ENCODE measurements around the gene CENPU. TPM values are rescaled to one million over a fixed set of nuclear protein-coding genes. Genes with fewer than 3 reads are reported as not detected.

CENPU gene
- total and polyA plus RNA-seq, 2 of the 8 experiments (the other 6 are each of a cell fraction or from before 2014, with no cell fraction given) = 32.1 to 122 TPM

- no peaks in the 10 kb centered on the region for H3K79me1 ChIP-seq (ENCODE audit: low read depth, low read length)
- no peak overlapping the region for H2BK120ac ChIP-seq (replicated peaks; ENCODE audit: low read depth, low read length)
- H3K4me3 ChIP-seq (ENCODE audit: extremely low read depth in 1 of 4, insufficient read depth in 2 of 4, low read depth in 3 of 4, low read length in 4 of 4) = no peak overlapping the region
- H3K23me2 ChIP-seq (ENCODE audit: low read depth, low read length) = no peaks in the 10 kb centered on the region
- H3K9ac ChIP-seq (replicated peaks in 1 of 4; ENCODE audit: extremely low read depth in 1 of 4, low read depth in 3 of 4, low read length in 3 of 4) = no peak overlapping the region
- H3K4ac ChIP-seq (replicated peaks; ENCODE audit: insufficient read length, low read depth, low read length) = no peak overlapping the region
- no peak overlapping the region for H2AK5ac ChIP-seq (ENCODE audit: low read depth, low read length)
- H3K27me3 ChIP-seq (replicated peaks in 1 of 4; ENCODE audit: control insufficient read depth in 3 of 4, extremely low read depth in 1 of 4, insufficient read depth in 3 of 4, low read length in 3 of 4) = no peaks in the 10 kb centered on the region
- FAIRE-seq = no peak
- no peak overlapping the region for H2BK12ac ChIP-seq (ENCODE audit: low read depth, low read length)
- no peak for DNase-seq (ENCODE audit: low read depth in 1 of 2, low spot score in 2 of 2)
- H3K4me1 ChIP-seq (replicated peaks in 1 of 4; ENCODE audit: control insufficient read depth in 3 of 4, insufficient read depth in 4 of 4, low read length in 3 of 4) = 0 out of 7 replicates have a peak, but pooled peaks cover 0 to 3% (median 0%) of the 10 kb centered on the region in 4 experiments
- H3K36me3 ChIP-seq (ENCODE audit: control insufficient read depth in 2 of 4, insufficient read depth in 4 of 4, low read length in 3 of 4) = peaks cover 0 to 66% (median 25%) of the 10 kb centered on the region in 4 experiments; a peak in 5 of 8 replicates
- no peak overlapping the region for H3K23ac ChIP-seq (ENCODE audit: insufficient read length)
- no peak overlapping the region for H3K4me2 ChIP-seq (ENCODE audit: insufficient read depth in 1 of 2, low read depth in 2 of 2, low read length in 2 of 2)
- ChIA-PET POLR2A (ENCODE audit: partially characterized antibody) (interaction anchor here (1.4 kb wide), 1 partner anchor 25 kb away, joined by 3 read pairs; no protein-coding TSS in a partner anchor), CTCF (ENCODE audit: partially characterized antibody) (interaction anchor here (2.0 kb wide), 1 partner anchor 430 kb away, joined by 6 read pairs; no protein-coding TSS in a partner anchor)
- H3K27ac ChIP-seq (ENCODE audit: low read depth, low read length) = no peak overlapping the region
- H3K9me3 ChIP-seq (ENCODE audit: insufficient read depth in 2 of 2, low read depth in 1 of 2, low read length in 1 of 2) = no peaks in the 10 kb centered on the region
- H3K14ac ChIP-seq (ENCODE audit: insufficient read length) = no peak overlapping the region
- H2BK15ac ChIP-seq (ENCODE audit: low read length) = no peak overlapping the region
- no peak overlapping the region for H3K56ac ChIP-seq (replicated peaks; ENCODE audit: insufficient read length, low read depth, low read length)
- no peaks in the 10 kb centered on the region for H3K79me2 ChIP-seq (ENCODE audit: control insufficient read depth in 1 of 2, insufficient read depth in 2 of 2, low read length in 2 of 2)
- no peak overlapping the region for H4K8ac ChIP-seq (ENCODE audit: extremely low read depth, insufficient read depth, low read length)
- H4K5ac ChIP-seq (ENCODE audit: insufficient read length, low read depth, low read length) = no peak overlapping the region
- no peak overlapping the region for H2BK20ac ChIP-seq (ENCODE audit: low read length)
- no peak overlapping the region for H3K18ac ChIP-seq (ENCODE audit: extremely low read depth, low read length)
- no peak overlapping the region for H4K91ac ChIP-seq (replicated peaks; ENCODE audit: insufficient read length, low read length)
- peaks cover 0 to 2% of the 10 kb centered on the region in 2 experiments for H4K20me1 ChIP-seq (replicated peaks in 1 of 2; ENCODE audit: control insufficient read depth in 1 of 2, insufficient read depth in 2 of 2, low read length in 2 of 2)
- TF ChIP-seq, protein P1, sequence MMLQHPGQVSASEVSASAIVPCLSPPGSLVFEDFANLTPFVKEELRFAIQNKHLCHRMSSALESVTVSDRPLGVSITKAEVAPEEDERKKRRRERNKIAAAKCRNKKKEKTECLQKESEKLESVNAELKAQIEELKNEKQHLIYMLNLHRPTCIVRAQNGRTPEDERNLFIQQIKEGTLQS (IDR thresholded peaks at IDR 0.05; ENCODE audit: insufficient read depth, low read depth, low read length) = no peak
- no peak overlapping the region for H2AFZ ChIP-seq (ENCODE audit: low read length)
- H2BK5ac ChIP-seq (ENCODE audit: low read depth, low read length) = no peak overlapping the region
Measured at GRCh38 chr4:184694412-184694956, 39.4 kb downstream of the CENPU start.

Data from H1 (cell line).